Muscle of arm (tissue), 12 donors: ENCODE measurements around the gene EDAR. TPM values are rescaled to one million over a fixed set of nuclear protein-coding genes. Genes with fewer than 3 reads are reported as not detected.

Experiments
- DNase-seq: peaks from one replicate; pipeline ENCODE4 v3.0.0-alpha.2; 2013
- polyA plus RNA-seq, 12 donors: library from polyadenylated mRNA; unstranded; fragments of 120-200 nt; gene quantifications; one replicate each; pipeline ENCODE4 v1.2.1, GENCODE V29; 2013; ENCODE audit not compliant: insufficient read length in 12 of 12

The EDAR gene
- polyA plus RNA-seq, 12 donors, result 0.07 to 11.3 (median 0.18) TPM; not detected in 3

DNA sequence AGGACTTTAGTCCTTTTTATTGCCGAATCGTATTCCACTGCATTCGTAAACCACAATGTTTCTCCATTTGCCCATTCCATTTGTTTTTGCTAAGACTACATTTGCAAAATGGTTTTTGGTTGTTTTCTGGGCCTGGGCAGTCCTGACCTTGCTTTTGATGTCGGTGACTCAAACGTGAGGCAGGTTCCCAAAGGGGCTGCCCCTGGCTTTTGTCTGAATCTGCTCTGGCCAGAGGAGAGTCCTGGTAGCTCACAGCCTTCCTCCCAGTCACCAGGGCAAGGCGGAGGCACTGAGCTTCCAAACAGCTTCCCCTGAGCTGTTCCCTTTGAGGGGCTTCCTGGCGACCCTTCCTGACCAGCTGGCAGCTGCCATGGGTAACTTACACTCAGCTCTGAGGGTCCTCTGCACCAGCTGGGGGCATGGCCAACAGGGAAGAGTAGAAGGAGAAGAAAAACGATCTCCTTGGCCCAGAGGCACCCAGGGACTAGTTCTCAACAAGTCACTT, 47.8 kb downstream of the EDAR start:
- DNase-seq, result no peak

DNA sequence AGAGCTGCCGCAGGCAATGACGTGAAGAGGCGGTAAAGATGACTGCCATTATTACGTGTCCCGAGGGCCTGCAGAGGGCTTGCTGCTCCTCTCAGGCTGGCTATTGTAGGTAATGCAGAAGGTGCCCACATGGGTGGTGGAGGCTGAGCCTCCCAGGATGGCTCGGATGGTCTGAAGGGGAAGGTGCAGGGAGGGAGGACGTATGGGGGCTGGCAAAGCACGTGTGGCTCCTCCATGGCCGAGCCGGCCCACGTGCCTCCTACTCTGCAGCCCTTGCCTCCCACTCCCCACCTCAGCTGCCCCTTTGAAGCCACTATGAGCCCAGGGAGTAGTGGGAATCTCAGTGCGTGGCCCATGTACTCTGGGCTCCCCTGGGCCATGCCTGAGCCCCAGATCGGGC, 48.9 kb downstream of the EDAR start:
- DNase-seq, result no peak

DNA sequence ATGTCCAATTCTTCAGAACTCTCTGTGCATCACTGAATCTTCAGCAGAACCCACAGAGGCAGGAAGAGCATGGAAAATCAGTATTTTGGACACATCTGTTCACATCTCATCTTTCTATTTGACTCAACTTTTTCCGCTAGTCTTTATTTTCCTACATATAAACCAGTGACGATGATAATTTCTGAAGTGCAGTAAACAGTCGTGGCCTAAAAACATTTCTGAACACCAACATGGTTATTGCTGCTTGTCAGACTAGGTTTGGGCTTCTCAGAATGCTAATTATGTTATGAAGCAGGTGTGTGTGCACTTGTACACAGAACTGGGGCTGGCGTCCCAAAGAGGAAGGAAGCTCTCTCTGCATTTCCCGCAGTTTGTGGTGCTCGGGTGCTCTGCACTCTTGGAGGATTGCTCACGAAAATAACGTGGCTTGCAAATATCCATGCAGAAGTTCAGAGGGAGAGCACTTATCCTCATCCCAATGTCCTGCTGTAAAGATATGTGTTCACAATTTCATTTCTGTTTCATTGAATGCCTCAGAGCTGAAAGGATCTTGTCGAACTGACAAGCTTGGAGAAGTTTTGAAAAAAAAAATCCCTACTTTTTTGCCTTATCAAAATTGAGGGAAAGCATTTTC, 50.8 kb downstream of the EDAR start:
- DNase-seq, result no peak

DNA sequence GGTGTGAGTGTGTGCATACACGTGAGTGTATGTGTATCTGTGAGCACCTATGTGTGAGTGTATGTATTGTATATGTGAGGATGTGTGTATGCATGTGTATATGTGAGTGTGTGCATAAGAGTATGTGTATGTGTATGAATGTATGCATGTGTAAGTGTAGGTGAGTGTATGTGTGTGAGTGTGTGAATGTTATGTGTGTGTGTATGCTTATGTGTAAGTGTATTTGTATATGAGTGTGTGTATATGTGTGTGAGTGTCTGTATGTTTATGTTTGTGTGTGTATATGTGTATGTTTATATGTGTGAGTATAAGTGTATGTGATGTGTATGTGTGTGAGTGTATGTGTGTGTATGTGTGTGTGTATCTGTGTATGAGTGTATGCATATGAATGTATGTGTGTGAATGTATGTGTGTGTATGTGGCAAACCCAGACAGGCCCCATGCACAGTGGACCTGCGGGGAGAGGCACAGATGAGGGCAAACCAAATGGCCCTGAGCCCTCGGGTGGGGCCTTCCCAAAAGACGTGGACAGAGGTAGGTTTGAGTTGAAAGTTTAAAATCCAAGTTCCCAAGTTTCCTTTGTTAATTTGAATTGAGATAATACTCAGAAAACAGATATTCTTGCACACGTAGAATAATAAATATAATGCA, 51.5 kb downstream of the EDAR start:
- no peak for DNase-seq

- DNase-seq, result no peak
Observed at GRCh38 chr2:108936866-108937265, 52.2 kb downstream of the EDAR start.

- no peak for DNase-seq
Observed at GRCh38 chr2:108936076-108936864, 52.8 kb downstream of the EDAR start.

DNA sequence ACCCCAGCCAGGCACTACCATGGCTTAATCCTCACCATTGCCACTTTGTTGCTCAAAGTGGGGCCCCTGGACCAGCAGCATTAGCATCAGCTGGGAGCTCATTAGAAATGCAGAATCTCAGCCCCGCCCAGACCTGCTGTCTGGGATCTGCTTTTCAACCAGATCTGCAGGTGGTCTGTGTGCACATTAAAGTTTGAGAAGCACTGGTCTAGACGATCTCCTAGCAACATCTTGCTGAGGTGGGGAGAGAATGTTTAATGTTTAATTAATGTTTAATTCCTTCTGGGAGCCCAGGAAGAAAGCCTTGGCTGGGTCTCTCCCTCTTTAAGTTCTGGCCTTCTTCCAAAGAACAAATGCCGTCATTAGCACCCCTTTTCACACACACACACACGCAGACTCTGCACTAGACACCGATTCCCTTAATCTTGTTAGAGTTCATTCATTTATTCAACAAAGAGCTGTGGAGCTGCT, 53.7 kb downstream of the EDAR start:
- DNase-seq, result no peak

GRCh38 chr2:108934583-108935245, 54.3 kb downstream of the EDAR start:
- DNase-seq, result no peak

DNA sequence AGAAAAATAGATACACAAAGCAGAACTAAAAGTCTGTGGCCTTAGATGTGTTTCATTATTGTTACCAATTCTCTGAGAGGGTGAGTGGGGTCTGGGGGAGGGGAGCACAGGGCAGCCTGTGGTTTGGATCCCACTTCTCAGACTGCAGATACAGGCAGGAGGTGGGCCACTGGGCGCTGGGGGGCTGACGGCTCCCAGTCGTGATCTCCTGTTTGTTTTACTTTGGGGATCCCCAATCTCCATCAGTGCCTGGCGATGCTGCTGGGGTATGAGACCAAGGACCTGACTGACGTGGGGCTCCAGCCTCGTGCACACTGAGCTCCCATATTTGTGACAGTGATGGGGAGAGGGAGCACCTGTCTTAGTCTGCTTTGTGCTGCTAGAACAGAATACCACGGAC, 54.9 kb downstream of the EDAR start:
- DNase-seq, result no peak

GRCh38 chr2:108933691-108934117, 55.3 kb downstream of the EDAR start:
- DNase-seq, result no peak

DNA sequence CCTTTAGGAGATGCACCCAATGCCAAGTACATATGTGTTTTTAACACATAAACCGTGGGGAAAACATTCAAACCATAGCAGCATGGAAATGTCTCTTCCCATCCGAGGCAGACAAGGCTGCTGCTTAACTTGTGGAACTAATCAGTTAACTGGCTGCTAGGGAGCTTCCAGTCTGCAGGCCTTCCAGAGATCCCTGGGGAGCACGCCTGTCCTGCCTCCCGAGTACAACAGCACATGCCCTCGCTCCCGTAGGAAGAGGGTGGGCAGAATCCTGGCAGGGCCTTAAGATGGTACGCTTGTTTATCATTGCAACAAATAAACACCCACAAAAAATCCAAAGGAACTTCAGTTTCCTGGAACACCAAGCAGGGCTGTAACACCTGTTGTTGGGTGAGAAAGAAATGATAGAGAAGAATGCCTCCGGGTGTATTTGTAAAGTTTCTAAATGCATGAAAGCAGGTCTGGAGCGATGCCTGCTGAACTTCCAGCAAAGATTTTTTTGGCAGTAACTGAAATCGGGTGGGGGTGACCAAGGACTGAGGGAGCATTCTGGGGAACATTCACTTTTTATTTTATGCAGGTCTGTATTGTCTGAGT, 56.2 kb downstream of the EDAR start:
- DNase-seq, result no peak

DNA sequence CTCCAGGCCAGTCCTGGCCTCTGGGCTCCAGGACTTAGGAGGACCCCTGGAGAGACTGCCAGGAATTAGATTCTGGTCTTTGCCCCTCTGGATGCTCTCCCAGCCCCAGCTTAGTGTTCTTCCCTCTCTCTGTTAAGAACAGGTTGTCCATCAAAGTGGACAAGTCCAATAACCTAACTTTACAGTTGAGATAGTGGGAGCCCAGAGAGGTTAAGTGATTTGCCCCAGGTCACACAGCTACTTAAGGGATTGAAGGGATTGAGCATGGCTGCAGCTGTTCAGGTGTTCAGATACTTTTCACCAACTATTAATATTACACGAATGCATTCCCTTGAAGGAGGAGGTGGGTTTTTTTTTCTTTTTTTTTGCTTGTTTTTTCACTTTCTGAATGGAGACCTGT, 57.6 kb downstream of the EDAR start:
- DNase-seq, result no peak

DNA sequence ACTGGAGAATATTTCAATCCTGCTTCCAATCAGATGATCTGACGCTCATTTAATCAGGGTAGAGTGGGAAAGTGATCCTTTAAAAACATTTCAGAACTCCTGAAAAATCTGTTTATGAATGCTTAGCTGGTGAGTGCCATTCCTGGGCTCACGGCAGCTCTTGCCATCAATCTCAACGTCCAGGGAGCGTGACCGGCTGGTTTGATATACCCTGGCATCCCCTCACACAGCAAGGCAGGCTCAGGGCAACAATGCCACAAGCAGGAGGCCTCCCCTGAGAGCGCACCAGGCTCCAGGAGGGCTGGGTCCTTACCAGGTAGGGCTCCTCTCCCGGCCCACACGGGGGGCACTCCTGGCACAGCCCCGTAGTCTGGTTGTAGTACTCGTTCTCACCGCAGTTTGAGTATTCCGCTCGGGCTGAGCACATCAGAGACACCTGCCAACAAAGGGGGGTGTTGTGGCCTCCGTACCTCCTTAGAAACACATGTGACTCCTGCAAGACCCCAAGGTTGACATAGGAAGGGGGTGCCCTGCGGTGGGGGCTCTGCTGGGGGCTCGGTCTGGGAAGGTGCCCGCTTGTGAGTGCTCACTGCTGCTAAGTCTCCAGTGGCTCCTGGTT, 59.1 kb downstream of the EDAR start:
- no peak for DNase-seq

DNA sequence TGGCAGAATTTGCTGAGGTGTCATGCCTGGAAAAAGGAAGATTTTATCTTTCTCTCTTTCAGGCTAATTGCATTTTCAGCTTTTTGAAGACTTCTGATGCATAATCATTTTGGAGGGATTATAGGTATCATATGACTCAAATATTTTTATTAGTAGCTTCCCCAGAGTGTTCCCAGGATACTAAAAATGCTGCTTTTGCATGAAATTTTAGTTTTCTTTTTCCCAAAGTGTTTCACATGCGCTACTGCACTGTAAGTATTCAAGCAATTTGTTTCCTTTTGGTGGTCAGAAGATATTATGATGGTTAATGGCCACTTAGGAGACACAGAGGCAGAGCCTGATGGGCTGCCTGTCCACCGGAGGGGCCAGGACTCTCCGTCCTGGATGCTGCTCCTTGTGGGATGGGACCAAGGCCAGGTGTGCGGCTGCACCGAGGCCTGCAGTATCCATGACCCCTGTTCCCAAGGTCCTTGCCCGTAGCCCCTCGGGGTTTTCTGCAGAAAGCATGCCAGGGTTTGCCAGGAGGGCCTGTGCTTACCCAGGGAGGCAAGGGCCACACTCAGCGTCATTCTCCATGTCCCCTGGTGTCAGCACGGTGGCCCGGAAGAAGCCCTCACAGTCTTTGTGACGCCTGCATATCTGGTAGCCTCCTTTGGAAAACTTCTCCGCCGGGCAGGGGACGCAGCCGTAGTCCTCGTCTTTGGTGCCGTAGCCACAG, 60.2 kb downstream of the EDAR start:
- no peak for DNase-seq

- DNase-seq, result peak; percentile 43
Observed at GRCh38 chr2:108927936-108928659, 60.9 kb downstream of the EDAR start.

DNA sequence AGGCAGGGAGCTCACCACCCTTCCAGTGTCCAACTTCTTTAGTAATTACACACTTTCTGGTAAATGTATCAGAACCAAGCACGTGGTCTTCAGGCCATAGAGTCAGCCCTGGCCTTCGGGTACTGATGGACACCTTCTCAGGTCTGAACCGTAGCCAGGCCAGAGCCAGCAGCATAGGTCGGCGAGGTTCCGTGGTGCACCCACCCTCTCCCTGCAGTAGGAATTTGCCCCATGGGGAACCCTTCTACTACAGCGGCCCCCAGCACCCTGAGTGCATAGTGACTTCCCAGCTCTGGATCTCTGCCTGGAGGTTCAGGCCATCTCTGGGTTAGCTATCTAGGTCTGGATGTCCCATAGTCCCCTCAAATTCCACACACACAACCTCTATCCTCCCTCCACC, 61.6 kb downstream of the EDAR start:
- no peak for DNase-seq

GRCh38 chr2:108926561-108927380, 62.2 kb downstream of the EDAR start:
- DNase-seq, result no peak

DNA sequence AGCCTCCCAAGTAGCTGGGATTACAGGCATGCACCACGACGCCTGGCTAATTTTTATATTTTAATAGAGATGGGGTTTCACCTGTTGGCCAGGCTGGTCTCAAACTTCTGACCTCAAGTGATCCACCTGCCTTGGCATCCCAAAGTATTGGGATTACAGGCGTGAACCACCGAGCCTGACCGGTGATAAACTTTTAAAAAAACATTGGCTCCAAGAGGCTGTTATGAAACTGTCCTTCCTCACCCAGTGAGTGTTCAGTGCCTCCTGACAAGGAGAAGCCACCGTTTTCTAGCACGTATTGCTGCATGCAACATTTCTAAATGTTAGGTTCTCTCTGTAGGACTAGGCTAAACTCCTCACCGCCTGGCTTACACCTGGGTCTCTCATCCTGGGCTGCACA, 63.3 kb downstream of the EDAR start:
- no peak for DNase-seq

DNA sequence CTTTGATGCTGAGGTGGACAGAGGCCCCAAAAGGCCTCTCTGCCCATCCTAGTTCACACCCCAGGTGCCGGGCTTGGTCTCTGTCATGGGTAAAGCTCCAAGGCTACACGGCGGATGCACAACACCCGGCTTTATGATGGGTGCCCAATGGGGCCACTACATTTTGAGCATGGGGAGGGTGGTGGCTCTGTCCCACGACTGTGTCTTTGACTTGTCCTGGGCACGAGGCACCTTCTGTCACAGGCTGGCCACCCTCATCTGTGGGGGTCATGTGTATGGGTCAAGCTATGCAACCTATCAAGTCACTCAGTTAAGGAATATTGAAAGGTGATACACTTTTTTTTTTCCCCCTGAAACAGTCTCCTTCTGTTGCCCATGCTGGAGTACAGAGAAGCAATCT, 63.7 kb downstream of the EDAR start:
- DNase-seq, result no peak
